Prostate gland (tissue), 2 donors: Measurements from ENCODE around the gene GNS. TPM values are rescaled to one million over a fixed set of nuclear protein-coding genes. Genes with fewer than 3 reads are reported as not detected.

Experiments
- DNase-seq: peaks from one replicate; pipeline ENCODE4 v3.0.0-alpha.2; 2019; ENCODE audit warnings: low spot score
- H3K27ac ChIP-seq, 2 donors: fragments of 200-600 bp; sonication (generic); 2 replicates each; pipeline ENCODE4 v1.5.1; 2017 to 2019
- H3K27me3 ChIP-seq: fragments of 200-600 bp; sonication (generic); replicated peaks from 2 replicates; pipeline ENCODE4 v1.5.1; 2019; ENCODE audit not compliant: insufficient read depth
- H3K36me3 ChIP-seq, 2 donors: fragments of 200-600 bp; sonication (generic); 1 replicate in 1 of 2; 2 replicates in 1 of 2; pipeline versions ENCODE4 v1.5.1 to v1.8.1; 2017 to 2019
- H3K4me1 ChIP-seq: fragments of 200-600 bp; sonication (generic); replicated peaks from 2 replicates; pipeline ENCODE4 v1.5.1; 2019
- H3K4me3 ChIP-seq, 2 donors: fragments of 200-600 bp; sonication (generic); 2 replicates each; pipeline ENCODE4 v1.5.1; 2017 to 2019
- H3K9me3 ChIP-seq: fragments of 200-600 bp; sonication (generic); 2 replicates; pipeline ENCODE4 v1.5.1; 2017
- CTCF ChIP-seq, 4 experiments: fragments of 200-600 bp in 2 of 4; fragments of 450-650 bp in 2 of 4; sonication (generic) in 2 of 4; IDR thresholded peaks; 1 replicate in 3 of 4; 2 replicates in 1 of 4; pipeline ENCODE4 v1.5.1; 2016 to 2019; ENCODE audit warnings: antibody characterized with exemption in 4 of 4, mild to moderate bottlenecking in 2 of 4, moderate library complexity in 2 of 4
- POLR2A ChIP-seq: fragments of 450-650 bp; IDR thresholded peaks from one replicate; pipeline ENCODE4 v1.6.1; 2016; ENCODE audit warnings: antibody characterized with exemption, mild to moderate bottlenecking
- POLR2AphosphoS5 ChIP-seq: sonication (generic); formaldehyde crosslinking; IDR thresholded peaks from one replicate; pipeline ENCODE4 v1.6.1; 2017; ENCODE audit warnings: antibody characterized with exemption
- WGBS: methylation state at CpG from one replicate; pipeline ENCODE4 v1.1.5; 2018; 5-methylcytosine and 5-hydroxymethylcytosine counted together
- intact Hi-C: fragments of 100-400 bp; cut with DNase I; formaldehyde crosslinking; loops from one replicate; pipeline ENCODE4 v1.14.2; 2022
- total RNA-seq, 2 donors: library from RNA; depleted of rRNA; stranded (reverse); fragments of >200 nt; gene quantifications; one replicate each; pipeline ENCODE4 v1.1.0, GENCODE V29; 2016

GNS gene
- total RNA-seq, 2 donors from 2014 or later: 77.7 to 98.7 TPM

GRCh38 chr12:64740646-64741045, 18.6 kb downstream of the GNS start:
- 79% methylated on average over 2 of the region's 2 CpGs for WGBS
- Histone ChIP-seq H3K27me3 (no peaks in the 10 kb centered on the region), H3K4me1 (no peaks in the 10 kb centered on the region), H3K36me3 (peaks cover 5 to 12% of the 10 kb centered on the region in 2 donors), H3K9me3 (no peaks in the 10 kb centered on the region), H3K27ac (no peak overlapping the region), H3K4me3 (no peak overlapping the region)
- no peak for DNase-seq
- TF ChIP-seq CTCF (IDR thresholded peaks at IDR 0.05) (no peak), POLR2AphosphoS5 (no peak), POLR2A (no peak)
- intact Hi-C loops: no loop called here

- Histone ChIP-seq H3K27ac (no peak overlapping the region), H3K9me3 (no peaks in the 10 kb centered on the region), H3K4me1 (no peaks in the 10 kb centered on the region), H3K4me3 (no peak overlapping the region), H3K36me3 (peaks cover 5 to 12% of the 10 kb centered on the region in 2 donors), H3K27me3 (no peaks in the 10 kb centered on the region)
- WGBS: 80% methylated on average over 2 of the region's 2 CpGs
- DNase-seq: no peak
- intact Hi-C loops: no loop called here
- TF ChIP-seq POLR2A: no peak
- TF ChIP-seq CTCF (IDR thresholded peaks at IDR 0.05): no peak
- no peak for TF ChIP-seq POLR2AphosphoS5
These were observed 19.4 kb downstream of the GNS start for GRCh38 chr12:64739778-64740177.

- WGBS: 48% methylated on average over 1 of the region's 1 CpG
- TF ChIP-seq POLR2A: no peak
- no peak for TF ChIP-seq CTCF (IDR thresholded peaks at IDR 0.05)
- TF ChIP-seq POLR2AphosphoS5: no peak
- no peaks in the 10 kb centered on the region for H3K27me3 ChIP-seq
- H3K4me1 ChIP-seq: no peaks in the 10 kb centered on the region
- H3K4me3 ChIP-seq: no peak overlapping the region
- H3K27ac ChIP-seq: no peak overlapping the region
- no peak for DNase-seq
- no peaks in the 10 kb centered on the region for H3K9me3 ChIP-seq
- H3K36me3 ChIP-seq: peaks cover 4 to 5% of the 10 kb centered on the region in 2 donors
- intact Hi-C loops: no loop called here
These were observed 21.7 kb downstream of the GNS start for GRCh38 chr12:64737539-64737938.

DNA sequence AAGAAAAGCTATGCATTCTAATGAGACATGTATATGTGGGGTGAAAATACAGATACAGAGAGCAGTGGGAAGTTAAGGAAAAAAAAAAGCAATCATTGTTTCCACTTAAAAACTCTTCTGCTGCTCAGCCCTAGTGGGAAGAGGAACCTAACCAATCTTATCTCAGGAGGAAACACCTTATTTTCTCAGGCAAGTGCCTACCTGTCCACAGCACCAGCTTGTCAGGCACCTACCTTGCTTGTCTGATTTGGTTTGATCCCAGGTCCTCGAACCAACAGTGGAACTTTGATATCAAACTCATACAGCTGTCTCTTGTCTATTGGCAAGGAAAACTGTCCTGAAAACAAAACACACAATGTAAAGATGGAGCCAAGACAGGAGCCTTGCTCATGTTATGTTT, 22.4 kb downstream of the GNS start:
- Histone ChIP-seq H3K9me3 (no peaks in the 10 kb centered on the region), H3K4me1 (no peaks in the 10 kb centered on the region), H3K4me3 (no peak overlapping the region), H3K27ac (no peak overlapping the region), H3K27me3 (no peaks in the 10 kb centered on the region), H3K36me3 (peaks cover 0 to 5% of the 10 kb centered on the region in 2 donors)
- no peak for DNase-seq
- TF ChIP-seq POLR2A: no peak
- TF ChIP-seq CTCF (IDR thresholded peaks at IDR 0.05): no peak
- TF ChIP-seq POLR2AphosphoS5: no peak
- intact Hi-C loops: no loop called here
- 35% methylated on average over 1 of the region's 1 CpG for WGBS

GRCh38 chr12:64735442-64735841, 23.8 kb downstream of the GNS start:
- Histone ChIP-seq H3K9me3 (no peaks in the 10 kb centered on the region), H3K36me3 (peaks cover 0 to 5% of the 10 kb centered on the region in 2 donors), H3K27ac (no peak overlapping the region)

More at GRCh38 chr12:64735442-64735841, 23.8 kb downstream of the GNS start:
- TF ChIP-seq POLR2A (no peak), CTCF (IDR thresholded peaks at IDR 0.05) (no peak), POLR2AphosphoS5 (no peak)
- no peak for DNase-seq
- intact Hi-C loops: no loop called here
- no peaks in the 10 kb centered on the region for H3K4me1 ChIP-seq
- no peaks in the 10 kb centered on the region for H3K27me3 ChIP-seq
- H3K4me3 ChIP-seq: no peak overlapping the region
